SK-N-SH (cell line): Measurements from ENCODE around the gene EFCAB14. TPM values are rescaled to one million over a fixed set of nuclear protein-coding genes. Genes with fewer than 3 reads are reported as not detected.

Source experiments
- CTCF ChIA-PET: fragments of 300-600, 350-600 bp; formaldehyde crosslinking; extraction: SDS; loops from one replicate; lab custom pipeline; 2021; lab: Yijun Ruan, JAX
- POLR2A ChIA-PET: fragments of 350-600 bp; sonication (Branson Sonifier 250); formaldehyde crosslinking; extraction: SDS; loops from one replicate; lab custom pipeline; 2020; ENCODE audit warnings: antibody characterized with exemption, inconsistent platforms; lab: Yijun Ruan, JAX
- DNase-seq: peaks from one replicate; pipeline ENCODE4 v3.0.0; 2012
- H2AFZ ChIP-seq: fragments of 200-600 bp; sonication (generic); 2 replicates; pipeline ENCODE4 v1.8.1; 2016; ENCODE audit warnings: antibody characterized with exemption, mild to moderate bottlenecking, low read depth
- H3F3A ChIP-seq: fragments of 200-600 bp; sonication (generic); replicated peaks from 2 replicates; pipeline ENCODE3; 2016; ENCODE audit warnings: antibody characterized with exemption, mild to moderate bottlenecking; ENCODE audit not compliant: insufficient read depth
- H3K27ac ChIP-seq, 2 experiments: fragments of 200-500 bp in 1 of 2; fragments of 200-600 bp in 1 of 2; sonication (Bioruptor generic) in 1 of 2; sonication (generic), shearing (Covaris generic) in 1 of 2; 2 replicates each; pipeline versions ENCODE4 v1.5.1 to v1.6.1; 2014 to 2016; ENCODE audit warnings: low read depth in 2 of 2, inconsistent platforms in 1 of 2, low read length in 1 of 2, mild to moderate bottlenecking in 1 of 2, mixed read lengths in 1 of 2
- H3K27me3 ChIP-seq: fragments of 200-600 bp; sonication (generic), shearing (Covaris generic); 2 replicates; pipeline ENCODE4 v1.6.1; 2016; ENCODE audit warnings: mixed run types; ENCODE audit not compliant: insufficient read depth
- H3K36me3 ChIP-seq, 2 experiments: fragments of 200-500 bp in 1 of 2; fragments of 200-600 bp in 1 of 2; sonication (Bioruptor generic) in 1 of 2; sonication (generic) in 1 of 2; replicated peaks in 1 of 2; 2 replicates each; pipeline versions ENCODE3 to v1.5.1; 2014 to 2016; ENCODE audit warnings: low read length in 1 of 2, mild to moderate bottlenecking in 1 of 2; ENCODE audit not compliant: insufficient read depth in 2 of 2, control insufficient read depth in 1 of 2
- H3K4me1 ChIP-seq, 2 experiments: fragments of 200-500 bp in 1 of 2; fragments of 200-600 bp in 1 of 2; sonication (Bioruptor generic) in 1 of 2; sonication (generic), shearing (Covaris generic) in 1 of 2; 2 replicates each; pipeline versions ENCODE4 v1.5.1 to v1.6.1; 2014 to 2016; ENCODE audit warnings: low read depth in 1 of 2, low read length in 1 of 2, mixed run types in 1 of 2; ENCODE audit not compliant: insufficient read depth in 2 of 2, control insufficient read depth in 1 of 2
- H3K4me2 ChIP-seq: fragments of 200-600 bp; sonication (generic), shearing (Covaris generic); 2 replicates; pipeline ENCODE4 v1.6.1; 2017; ENCODE audit warnings: mixed run types
- H3K4me3 ChIP-seq, 2 experiments: fragments of 200-500 bp in 1 of 2; fragments of 200-600 bp in 1 of 2; sonication (Bioruptor generic) in 1 of 2; sonication (generic), shearing (Covaris generic) in 1 of 2; 2 replicates each; pipeline versions ENCODE4 v1.5.1 to v1.8.1; 2014 to 2016; ENCODE audit warnings: low read depth in 2 of 2, inconsistent platforms in 1 of 2, low read length in 1 of 2, mild to moderate bottlenecking in 1 of 2, mixed read lengths in 1 of 2, moderate library complexity in 1 of 2
- H3K79me2 ChIP-seq: fragments of 200-600 bp; sonication (generic); 2 replicates; pipeline ENCODE4 v1.8.1; 2017; ENCODE audit warnings: mild to moderate bottlenecking; ENCODE audit not compliant: insufficient read depth
- H3K9ac ChIP-seq: fragments of 200-600 bp; sonication (generic); 2 replicates; pipeline ENCODE4 v1.6.1; 2017; ENCODE audit warnings: mixed run types
- H3K9me2 ChIP-seq: fragments of 200-600 bp; sonication (generic); 2 replicates; pipeline ENCODE4 v1.6.1; 2017; ENCODE audit warnings: mixed run types
- H3K9me3 ChIP-seq: fragments of 200-600 bp; sonication (generic); 2 replicates; pipeline ENCODE4 v1.6.1; 2017; ENCODE audit warnings: mixed run types, mild to moderate bottlenecking, moderate library complexity
- H4K20me1 ChIP-seq: fragments of 200-600 bp; sonication (generic); 2 replicates; pipeline ENCODE4 v1.6.1; 2017; ENCODE audit warnings: mild to moderate bottlenecking, mixed run types; ENCODE audit not compliant: insufficient read depth
- CHD2 ChIP-seq: fragments of 150-350 bp; IDR thresholded peaks from 2 replicates; pipeline ENCODE4 v1.6.1; 2018; ENCODE audit warnings: low read length; ENCODE audit not compliant: partially characterized antibody
- GABPA ChIP-seq: IDR thresholded peaks from 2 replicates; pipeline ENCODE4 v1.4.0; 2012; ENCODE audit warnings: low read depth, mild to moderate bottlenecking
- IRF3 ChIP-seq: fragments of 150-350 bp; IDR thresholded peaks from 2 replicates; pipeline ENCODE4 v1.6.1; 2016; ENCODE audit warnings: mild to moderate bottlenecking, low read depth, low read length
- MAX ChIP-seq: IDR thresholded peaks from 2 replicates; pipeline ENCODE4 v1.4.0; 2012; ENCODE audit warnings: low read depth
- MEF2A ChIP-seq: IDR thresholded peaks from 2 replicates; pipeline ENCODE4 v1.4.0; 2012; ENCODE audit warnings: low read depth, borderline replicate concordance
- NRF1 ChIP-seq: IDR thresholded peaks from 2 replicates; pipeline ENCODE4 v1.6.1; 2012; ENCODE audit warnings: low read depth, mild to moderate bottlenecking, low read length
- PBX3 ChIP-seq: IDR thresholded peaks from 2 replicates; pipeline ENCODE4; 2012
- POLR2AphosphoS5 ChIP-seq: IDR thresholded peaks from 2 replicates; pipeline ENCODE4 v1.6.1; 2012; ENCODE audit warnings: low read depth, low read length
- RCOR1 ChIP-seq: fragments of 150-350 bp; IDR thresholded peaks from 2 replicates; pipeline ENCODE4 v1.6.1; 2017; ENCODE audit warnings: antibody characterized with exemption, low read length
- SMC3 ChIP-seq: IDR thresholded peaks from 2 replicates; pipeline ENCODE4 v1.6.1; 2012; ENCODE audit warnings: low read depth, low read length, improper control_type of control experiment
- TAF1 ChIP-seq: IDR thresholded peaks from 2 replicates; pipeline ENCODE4 v1.6.1; 2012; ENCODE audit warnings: low read depth, mild to moderate bottlenecking, low read length, moderate library complexity, borderline replicate concordance
- USF2 ChIP-seq: fragments of 150-350 bp; IDR thresholded peaks from 2 replicates; pipeline ENCODE4 v1.6.1; 2017; ENCODE audit warnings: antibody characterized with exemption, low read length, low read depth, borderline replicate concordance
- YY1 ChIP-seq: IDR thresholded peaks from 2 replicates; pipeline ENCODE4 v1.4.0; 2012; ENCODE audit warnings: low read depth, mild to moderate bottlenecking
- WGBS: methylation state at CpG from one replicate; pipeline ENCODE4 v1.1.6; 2017; ENCODE audit warnings: low lambda C conversion rate; 5-methylcytosine and 5-hydroxymethylcytosine counted together
- polyA plus RNA-seq, 3 experiments: library from polyadenylated mRNA; depleted of rRNA; stranded (reverse); fragments of >200 nt; gene quantifications; 2 replicates each; pipeline ENCODE4 v1.2.3, GENCODE V29; 2012

EFCAB14 gene
- polyA plus RNA-seq, 1 of the 3 experiments (the other 2 are of a cell fraction), result 13.6 TPM

- WGBS, result 10% methylated on average over 29 of the region's 96 CpGs
- Histone ChIP-seq H3K4me3 (peak within 1 kb of the TSS; percentile 72 to 82), H3K36me3 (peaks cover 10 to 21% of the 10 kb centered on the region in 2 experiments), H4K20me1 (no peaks in the 10 kb centered on the region), H3K4me1 (peaks cover 0 to 5% of the 10 kb centered on the region in 2 experiments; a peak in 2 of 4 replicates), H2AFZ (peak within 1 kb of the TSS; percentile 94), H3K9me2 (no peaks in the 10 kb centered on the region), H3K9me3 (no peaks in the 10 kb centered on the region), H3K27me3 (no peaks in the 10 kb centered on the region), H3F3A (no peaks in the 10 kb centered on the region), H3K27ac (peak within 1 kb of the TSS in 1 of 2 experiments; percentile 60; a peak in 1 of 4 replicates), H3K4me2 (peak within 1 kb of the TSS; percentile 88), H3K79me2 (peaks cover 18% of the 10 kb centered on the region; the same call in 1 of the 2 replicates), H3K9ac (peak within 1 kb of the TSS; percentile 76)
- ChIA-PET POLR2A (interaction anchor here (0.6 to 1.4 kb wide), 3 partner anchors 44 to 51 kb away, joined by 3 to 8 read pairs (median 4); partner anchors contain the start of genes EFCAB14 and MOB3C), CTCF (interaction anchor here (0.7 to 2.5 kb wide), 8 partner anchors 9 to 226 kb away, joined by 3 to 7 read pairs (median 4); no protein-coding TSS in a partner anchor)
- peak; percentile 91 for DNase-seq
- peak; percentile 19; the same call in 1 of the 2 replicates for TF ChIP-seq POLR2AphosphoS5
- no peak for TF ChIP-seq RCOR1
- TF ChIP-seq MEF2A, result no peak
- peak; percentile 63 for TF ChIP-seq NRF1
- no peak for TF ChIP-seq IRF3
- peak; percentile 84 for TF ChIP-seq CHD2
- no peak for TF ChIP-seq PBX3
- no peak for TF ChIP-seq USF2
- 0 out of 2 replicates have a peak, but pooled peaks have one; percentile 55 for TF ChIP-seq YY1
- TF ChIP-seq TAF1, result peak; percentile 50; the same call in 1 of the 2 replicates
- no peak for TF ChIP-seq SMC3
- 0 out of 2 replicates have a peak, but pooled peaks have one; percentile 26 for TF ChIP-seq MAX
- peak; percentile 40; the same call in 1 of the 2 replicates for TF ChIP-seq GABPA
These were observed 50.8 kb downstream of the EFCAB14 start, which contains the start of gene ATPAF1 for GRCh38 chr1:46667782-46668760. TSS of gene ATPAF1 (minus strand) at chr1:46668364. CDS start at chr1:46668322, 42 bp downstream.
